ENCODE data around the gene TMEM63A. TPM values are rescaled to one million over a fixed set of nuclear protein-coding genes. Genes with fewer than 3 reads are reported as not detected.
"Not testable (repeated sequence)": the region's sequence is repeated elsewhere in the genome, so short reads cannot be mapped to it uniquely, and the experiment has no call there.

Gene TMEM63A
- total RNA-seq, 1 donor from 2014 or later = 95.7 TPM

- ATAC-seq (no peak), DNase-seq (ENCODE audit: low spot score) (no peak)
- intact Hi-C loops (cut with DNase I) = no loop called here
Observed at GRCh38 chr1:225852413-225853124, 29.6 kb downstream of the TMEM63A start.

GRCh38 chr1:225851805-225852204 is 30.4 kb downstream of the TMEM63A start:
- DNase-seq (ENCODE audit: low spot score) (no peak), ATAC-seq (no peak)
- intact Hi-C loops (cut with DNase I) = no loop called here

- no peak for ATAC-seq
- intact Hi-C loops (cut with DNase I) = no loop called here
Observed at GRCh38 chr1:225850370-225850769, 31.8 kb downstream of the TMEM63A start.

GRCh38 chr1:225849925-225850324 is 32.3 kb downstream of the TMEM63A start:
- DNase-seq (ENCODE audit: low spot score) (peak; percentile 79), ATAC-seq (no peak)
- intact Hi-C loops (cut with DNase I) = no loop called here

More at GRCh38 chr1:225850370-225850769, 31.8 kb downstream of the TMEM63A start:
- DNase-seq (ENCODE audit: low spot score) = no peak

- intact Hi-C loops (cut with DNase I) = no loop called here
- DNase-seq (ENCODE audit: low spot score) = no peak
- ATAC-seq = no peak
Observed at GRCh38 chr1:225848030-225848955, 33.9 kb downstream of the TMEM63A start.

- DNase-seq (ENCODE audit: low spot score) (no peak), ATAC-seq (no peak)
- intact Hi-C loops (cut with DNase I) = no loop called here
Observed at GRCh38 chr1:225847610-225848009, 34.6 kb downstream of the TMEM63A start.

GRCh38 chr1:225846331-225847310 is 35.6 kb downstream of the TMEM63A start:
- DNase-seq (ENCODE audit: low spot score) = no peak
- peak; percentile 2 for ATAC-seq
- intact Hi-C loops (cut with DNase I) = no loop called here

- intact Hi-C loops (cut with DNase I) = no loop called here
- DNase-seq (ENCODE audit: low spot score) (peak; percentile 85), ATAC-seq (peak; percentile 89)
Observed at GRCh38 chr1:225845571-225846259, 36.5 kb downstream of the TMEM63A start.

- intact Hi-C loops (cut with DNase I) = no loop called here
- no peak for ATAC-seq
- DNase-seq (ENCODE audit: low spot score) = no peak
Observed at GRCh38 chr1:225845097-225845496, 37.1 kb downstream of the TMEM63A start.

GRCh38 chr1:225844236-225845061 is 37.7 kb downstream of the TMEM63A start:
- DNase-seq (ENCODE audit: low spot score) = no peak
- ATAC-seq = no peak
- intact Hi-C loops (cut with DNase I) = no loop called here

GRCh38 chr1:225843426-225843795 is 38.8 kb downstream of the TMEM63A start:
- no peak for ATAC-seq
- no peak for DNase-seq (ENCODE audit: low spot score)
- intact Hi-C loops (cut with DNase I) = no loop called here

- no peak for ATAC-seq
- no peak for DNase-seq (ENCODE audit: low spot score)
- intact Hi-C loops (cut with DNase I) = no loop called here
Observed at GRCh38 chr1:225842788-225843425, 39.3 kb downstream of the TMEM63A start.

GRCh38 chr1:225842074-225842473 is 40.1 kb downstream of the TMEM63A start:
- no peak for DNase-seq (ENCODE audit: low spot score)
- no peak for ATAC-seq
- intact Hi-C loops (cut with DNase I) = no loop called here

- DNase-seq (ENCODE audit: low spot score) (no peak), ATAC-seq (no peak)
- intact Hi-C loops (cut with DNase I) = no loop called here
Observed at GRCh38 chr1:225840713-225841112, 41.5 kb downstream of the TMEM63A start.

GRCh38 chr1:225840223-225840610 is 42.0 kb downstream of the TMEM63A start:
- ATAC-seq (no peak), DNase-seq (ENCODE audit: low spot score) (no peak)
- intact Hi-C loops (cut with DNase I) = no loop called here

GRCh38 chr1:225838793-225839192 is 43.4 kb downstream of the TMEM63A start:
- no peak for DNase-seq (ENCODE audit: low spot score)
- intact Hi-C loops (cut with DNase I) = no loop called here

GRCh38 chr1:225836296-225836695 is 45.9 kb downstream of the TMEM63A start:
- DNase-seq (ENCODE audit: low spot score); ATAC-seq; intact Hi-C loops (cut with DNase I): not testable (repeated sequence)

More at GRCh38 chr1:225838793-225839192, 43.4 kb downstream of the TMEM63A start:
- no peak for ATAC-seq
